ENCODE measurements around the gene SRC.

DNA sequence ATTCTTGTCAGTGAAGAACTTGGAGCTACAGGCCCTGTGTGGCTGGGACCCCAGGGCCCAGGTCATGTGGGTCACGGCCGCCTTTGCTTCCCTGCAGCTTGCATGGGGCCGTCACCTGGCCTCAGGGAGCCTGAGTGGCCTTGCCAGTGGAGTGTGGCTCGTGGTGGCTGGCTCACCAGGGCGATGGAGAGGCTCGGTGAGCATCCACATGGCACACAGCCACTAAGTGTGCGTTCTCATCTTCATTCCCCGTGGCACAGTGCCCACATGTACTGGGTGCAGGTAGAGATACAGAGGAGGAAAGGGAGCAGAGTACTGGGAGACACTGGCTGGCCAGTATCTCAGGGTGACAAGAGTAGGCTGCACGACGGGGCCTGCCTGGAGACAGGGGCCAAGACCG, 35.0 kb upstream of the SRC start:
- TF ChIP-seq POLR2A (IDR thresholded peaks at IDR 0.05; ENCODE audit: low read depth, low read length) (no peak), POLR2AphosphoS5 (IDR thresholded peaks at IDR 0.05; ENCODE audit: low read depth, low read length) (no peak), TAF1 (IDR thresholded peaks at IDR 0.05; ENCODE audit: low read depth, low read length) (no peak), SPI1 (IDR thresholded peaks at IDR 0.05; ENCODE audit: low read depth, low read length) (no peak), POU2F2 (IDR thresholded peaks at IDR 0.05; ENCODE audit: low read depth, low read length) (no peak), PAX5 (IDR thresholded peaks at IDR 0.05; ENCODE audit: insufficient read depth, low read length, severe bottlenecking) (no peak)
